Esophagus (tissue), 2 donors: ENCODE measurements around the gene IER5. TPM values are rescaled to one million over a fixed set of nuclear protein-coding genes. Genes with fewer than 3 reads are reported as not detected.
A peak's percentile ranks its signal among the peaks of the same experiment; 100 is the strongest.

ENCODE experiments used
- H3K27ac ChIP-seq, 2 donors: one replicate each; pipeline ENCODE4 v1.5.1; 2013; ENCODE audit warnings: low read depth in 2 of 2, mild to moderate bottlenecking in 2 of 2, inconsistent platforms in 1 of 2, low read length in 1 of 2, moderate library complexity in 1 of 2
- H3K27me3 ChIP-seq, 2 donors: one replicate each; pipeline ENCODE4 v1.6.1; 2013; ENCODE audit warnings: low read length in 2 of 2, control low read depth in 1 of 2, mild to moderate bottlenecking in 1 of 2; ENCODE audit not compliant: insufficient read depth in 2 of 2, control insufficient read depth in 1 of 2
- H3K36me3 ChIP-seq, 2 donors: one replicate each; pipeline ENCODE4 v1.6.1; 2013; ENCODE audit warnings: low read length in 1 of 2; ENCODE audit not compliant: control insufficient read depth in 2 of 2, insufficient read depth in 2 of 2
- H3K4me1 ChIP-seq, 2 donors: one replicate each; pipeline ENCODE4 v1.6.1; 2013; ENCODE audit warnings: low read length in 1 of 2; ENCODE audit not compliant: control insufficient read depth in 2 of 2, insufficient read depth in 2 of 2
- H3K4me3 ChIP-seq, 2 donors: one replicate each; pipeline ENCODE4 v1.5.1; 2013; ENCODE audit warnings: low read length in 2 of 2, mild to moderate bottlenecking in 2 of 2, low read depth in 1 of 2, moderate library complexity in 1 of 2
- H3K9me3 ChIP-seq, 2 donors: one replicate each; pipeline ENCODE4 v1.6.1; 2013; ENCODE audit warnings: mild to moderate bottlenecking in 2 of 2, low read depth in 1 of 2, low read length in 1 of 2, moderate library complexity in 1 of 2; ENCODE audit not compliant: control insufficient read depth in 2 of 2, insufficient read depth in 1 of 2
- WGBS, 2 donors: extraction: QIAGEN DNeasy Blood & Tissue Kit; methylation state at CpG; one replicate each; pipeline ENCODE4 v1.1.7; 2013; 5-methylcytosine and 5-hydroxymethylcytosine counted together
- polyA plus RNA-seq, 2 donors: library from polyadenylated mRNA; stranded (reverse); fragments of 200-250 nt; gene quantifications; one replicate each; pipeline ENCODE4 v1.2.3, GENCODE V29; 2013
- donor health status: healthy with polysubstance abuse.
- donor health status: Bipolar disorder and iron deficiency.

Gene IER5
- polyA plus RNA-seq, 2 donors = 16.7 to 27.2 TPM

GRCh38 chr1:181119093-181119989, 30.8 kb downstream of the IER5 start:
- peaks cover 2 to 32% of the 10 kb centered on the region in 2 donors for H3K4me1 ChIP-seq
- 62 to 70% methylated on average over 6 of the region's 6 CpGs for WGBS, 2 donors
- no peak overlapping the region for H3K4me3 ChIP-seq
- no peaks in the 10 kb centered on the region for H3K9me3 ChIP-seq
- no peaks in the 10 kb centered on the region for H3K36me3 ChIP-seq
- no peaks in the 10 kb centered on the region for H3K27me3 ChIP-seq
- peak overlapping the region; percentile 90 to 95 for H3K27ac ChIP-seq

- Histone ChIP-seq H3K27ac (peak overlapping the region; percentile 70 to 71), H3K4me1 (peaks cover 2 to 25% of the 10 kb centered on the region in 2 donors), H3K4me3 (no peak overlapping the region), H3K27me3 (no peaks in the 10 kb centered on the region), H3K9me3 (no peaks in the 10 kb centered on the region), H3K36me3 (no peaks in the 10 kb centered on the region)
- 75 to 78% methylated on average over 2 of the region's 2 CpGs for WGBS, 2 donors
Observed at GRCh38 chr1:181120924-181121323, 32.4 kb downstream of the IER5 start.

GRCh38 chr1:181121498-181121897, 33.0 kb downstream of the IER5 start:
- WGBS, 2 donors = 73 to 81% methylated on average over 5 of the region's 5 CpGs
- Histone ChIP-seq H3K27ac (peak overlapping the region in 1 of 2 donors; percentile 73), H3K36me3 (no peaks in the 10 kb centered on the region), H3K4me3 (no peak overlapping the region), H3K9me3 (no peaks in the 10 kb centered on the region), H3K27me3 (no peaks in the 10 kb centered on the region), H3K4me1 (peaks cover 2 to 23% of the 10 kb centered on the region in 2 donors)

GRCh38 chr1:181122222-181122621, 33.7 kb downstream of the IER5 start:
- Histone ChIP-seq H3K4me3 (no peak overlapping the region), H3K27me3 (no peaks in the 10 kb centered on the region), H3K36me3 (no peaks in the 10 kb centered on the region), H3K4me1 (peaks cover 4 to 29% of the 10 kb centered on the region in 2 donors), H3K27ac (peak overlapping the region in 1 of 2 donors; percentile 9), H3K9me3 (no peaks in the 10 kb centered on the region)
- 76 to 80% methylated on average over 5 of the region's 5 CpGs for WGBS, 2 donors

- no peak overlapping the region for H3K4me3 ChIP-seq
- H3K9me3 ChIP-seq = no peaks in the 10 kb centered on the region
- H3K27me3 ChIP-seq = no peaks in the 10 kb centered on the region
- WGBS, 2 donors = 88 to 90% methylated on average over 3 of the region's 3 CpGs
- no peak overlapping the region for H3K27ac ChIP-seq
- H3K4me1 ChIP-seq = peaks cover 3 to 23% of the 10 kb centered on the region in 2 donors
- no peaks in the 10 kb centered on the region for H3K36me3 ChIP-seq
Observed at GRCh38 chr1:181123173-181123572, 34.7 kb downstream of the IER5 start.

- Histone ChIP-seq H3K27me3 (no peaks in the 10 kb centered on the region), H3K27ac (peak overlapping the region in 1 of 2 donors; percentile 68), H3K4me3 (no peak overlapping the region), H3K4me1 (peaks cover 6 to 24% of the 10 kb centered on the region in 2 donors), H3K9me3 (no peaks in the 10 kb centered on the region), H3K36me3 (no peaks in the 10 kb centered on the region)
- 25% methylated on average over 2 of the region's 2 CpGs; no CpG with 5 or more reads in 1 of the 2 donors for WGBS, 2 donors
Observed at GRCh38 chr1:181124291-181124751, 35.8 kb downstream of the IER5 start.

- 84 to 85% methylated on average over 4 of the region's 4 CpGs for WGBS, 2 donors
- Histone ChIP-seq H3K9me3 (no peaks in the 10 kb centered on the region), H3K27me3 (no peaks in the 10 kb centered on the region), H3K27ac (no peak overlapping the region), H3K36me3 (no peaks in the 10 kb centered on the region), H3K4me3 (no peak overlapping the region), H3K4me1 (peaks cover 8 to 26% of the 10 kb centered on the region in 2 donors)
Observed at GRCh38 chr1:181126289-181126688, 37.8 kb downstream of the IER5 start.

GRCh38 chr1:181126871-181127587, 38.5 kb downstream of the IER5 start:
- peak overlapping the region in 1 of 2 donors; percentile 26 for H3K27ac ChIP-seq
- no peaks in the 10 kb centered on the region for H3K27me3 ChIP-seq
- no peaks in the 10 kb centered on the region for H3K9me3 ChIP-seq
- H3K4me1 ChIP-seq = peaks cover 8 to 23% of the 10 kb centered on the region in 2 donors
- no peaks in the 10 kb centered on the region for H3K36me3 ChIP-seq
- no peak overlapping the region for H3K4me3 ChIP-seq
- WGBS, 2 donors = 61 to 70% methylated on average over 10 of the region's 10 CpGs

GRCh38 chr1:181127898-181128453, 39.5 kb downstream of the IER5 start:
- Histone ChIP-seq H3K27ac (peak overlapping the region; percentile 8 to 76), H3K4me1 (peaks cover 8 to 21% of the 10 kb centered on the region in 2 donors), H3K27me3 (no peaks in the 10 kb centered on the region), H3K9me3 (no peaks in the 10 kb centered on the region), H3K4me3 (no peak overlapping the region), H3K36me3 (no peaks in the 10 kb centered on the region)
- 65 to 71% methylated on average over 5 of the region's 5 CpGs for WGBS, 2 donors
